Liver (tissue), 3 donors: ENCODE results near the gene PELI2.

ENCODE experiments used
- CTCF ChIP-seq: fragments of 150-350 bp; IDR thresholded peaks from 2 replicates; pipeline ENCODE4 v1.5.1; 2017; ENCODE audit warnings: improper control_type of control experiment, low read depth, low read length; ENCODE audit not compliant: missing input control
- RAD21 ChIP-seq, 2 donors: IDR thresholded peaks; 2 replicates each; pipeline ENCODE4 v1.6.1; 2016; ENCODE audit warnings: antibody characterized with exemption in 2 of 2, mild to moderate bottlenecking in 2 of 2
- REST ChIP-seq: IDR thresholded peaks from 2 replicates; pipeline ENCODE4 v1.6.1; 2016; ENCODE audit warnings: antibody characterized with exemption, mild to moderate bottlenecking
- RXRA ChIP-seq, 2 donors: IDR thresholded peaks; 2 replicates each; pipeline ENCODE4 v1.6.1; 2017 to 2018; ENCODE audit warnings: antibody characterized with exemption in 2 of 2, mild to moderate bottlenecking in 1 of 2
- TAF1 ChIP-seq: conservative IDR thresholded peaks from 2 replicates; pipeline ENCODE4 v1.6.1; 2016; ENCODE audit warnings: antibody characterized with exemption, mild to moderate bottlenecking
- YY1 ChIP-seq: IDR thresholded peaks from 2 replicates; pipeline ENCODE4 v1.6.1; 2016; ENCODE audit warnings: antibody characterized with exemption, mild to moderate bottlenecking
- donor health status: healthy.
- donor health status: healthy.

- TF ChIP-seq TAF1 (no peak), CTCF (no peak), YY1 (no peak), REST (no peak), RAD21 (IDR thresholded peaks at IDR 0.05) (no peak), RXRA (IDR thresholded peaks at IDR 0.05) (no peak)
These were observed 154.9 kb downstream of the PELI2 start for GRCh38 chr14:56273155-56273554.
